ENCODE data around the gene UBE2L3.
"Not testable (repeated sequence)": the region's sequence is repeated elsewhere in the genome, so short reads cannot be mapped to it uniquely, and the experiment has no call there.

UBE2L3 gene
- total RNA-seq: 61.6 to 100 (median 81.1) reads per million in 18 experiments

- DNase-seq: peak; percentile 71 to 84
Observed at GRCh38 chr22:21567456-21568346, at the start of gene UBE2L3. UBE2L3 (plus strand) TSS chr22:21567714; CDS start chr22:21567745, 31 bp downstream.

- DNase-seq: not testable (repeated sequence)
Observed at GRCh38 chr22:21526705-21527500, 40.6 kb upstream of the UBE2L3 start.

GRCh38 chr22:21531525-21531924 is 36.0 kb upstream of the UBE2L3 start:
- not testable (repeated sequence) for DNase-seq

- DNase-seq: not testable (repeated sequence)
Observed at GRCh38 chr22:21532863-21533648, 34.5 kb upstream of the UBE2L3 start.

- not testable (repeated sequence) for DNase-seq
Observed at GRCh38 chr22:21539862-21540261, 27.7 kb upstream of the UBE2L3 start.

- DNase-seq: not testable (repeated sequence)
Observed at GRCh38 chr22:21544432-21545322, 22.8 kb upstream of the UBE2L3 start.

GRCh38 chr22:21549558-21549957 is 18.0 kb upstream of the UBE2L3 start:
- not testable (repeated sequence) for DNase-seq

GRCh38 chr22:21550008-21550677 is 17.4 kb upstream of the UBE2L3 start:
- DNase-seq: not testable (repeated sequence)

- not testable (repeated sequence) for DNase-seq
Observed at GRCh38 chr22:21550678-21551047, 16.9 kb upstream of the UBE2L3 start.

- not testable (repeated sequence) for DNase-seq
Observed at GRCh38 chr22:21551361-21551760, 16.2 kb upstream of the UBE2L3 start, which contains the start of gene RIMBP3C. RIMBP3C (minus strand) TSS chr22:21551461; CDS start chr22:21550976, 485 bp downstream.

GRCh38 chr22:21559345-21560125 is 8.0 kb upstream of the UBE2L3 start:
- DNase-seq: not testable (repeated sequence)

- not testable (repeated sequence) for DNase-seq
Observed at GRCh38 chr22:21560657-21561056, 6.9 kb upstream of the UBE2L3 start.

- no peak for DNase-seq
Observed at GRCh38 chr22:21563912-21564311, 3.6 kb upstream of the UBE2L3 start.

- DNase-seq: no peak
Observed at GRCh38 chr22:21564411-21564810, 3.1 kb upstream of the UBE2L3 start.

GRCh38 chr22:21568347-21569075 is 997 bp downstream of the UBE2L3 start:
- peak; percentile 37 to 63 for DNase-seq

- DNase-seq: not testable (repeated sequence)
Observed at GRCh38 chr22:21569076-21569427, 1.5 kb downstream of the UBE2L3 start.

- peak; percentile 70 to 76 for DNase-seq
Observed at GRCh38 chr22:21569459-21570170, 2.1 kb downstream of the UBE2L3 start.

GRCh38 chr22:21570398-21570797 is 2.9 kb downstream of the UBE2L3 start:
- no peak for DNase-seq

- DNase-seq: no peak
Observed at GRCh38 chr22:21571679-21572078, 4.2 kb downstream of the UBE2L3 start.

Measured in inflammatory macrophage (primary cell).